Posterior cingulate gyrus (tissue), 11 donors: Measurements from ENCODE around the gene TUT7.
"Not testable (repeated sequence)": the region's sequence is repeated elsewhere in the genome, so short reads cannot be mapped to it uniquely, and the experiment has no call there.

Experiments
- DNase-seq, 10 donors: peaks; one replicate each; pipeline versions ENCODE4 v3.0.0 to v3.0.0-alpha.2; 2020 to 2021; ENCODE audit warnings: mixed read lengths in 3 of 10
- intact Hi-C: fragments of 100-400 bp; cut with DNase I; formaldehyde crosslinking; loops from one replicate; pipeline ENCODE4 v1.15.1; 2023

The TUT7 gene

DNA sequence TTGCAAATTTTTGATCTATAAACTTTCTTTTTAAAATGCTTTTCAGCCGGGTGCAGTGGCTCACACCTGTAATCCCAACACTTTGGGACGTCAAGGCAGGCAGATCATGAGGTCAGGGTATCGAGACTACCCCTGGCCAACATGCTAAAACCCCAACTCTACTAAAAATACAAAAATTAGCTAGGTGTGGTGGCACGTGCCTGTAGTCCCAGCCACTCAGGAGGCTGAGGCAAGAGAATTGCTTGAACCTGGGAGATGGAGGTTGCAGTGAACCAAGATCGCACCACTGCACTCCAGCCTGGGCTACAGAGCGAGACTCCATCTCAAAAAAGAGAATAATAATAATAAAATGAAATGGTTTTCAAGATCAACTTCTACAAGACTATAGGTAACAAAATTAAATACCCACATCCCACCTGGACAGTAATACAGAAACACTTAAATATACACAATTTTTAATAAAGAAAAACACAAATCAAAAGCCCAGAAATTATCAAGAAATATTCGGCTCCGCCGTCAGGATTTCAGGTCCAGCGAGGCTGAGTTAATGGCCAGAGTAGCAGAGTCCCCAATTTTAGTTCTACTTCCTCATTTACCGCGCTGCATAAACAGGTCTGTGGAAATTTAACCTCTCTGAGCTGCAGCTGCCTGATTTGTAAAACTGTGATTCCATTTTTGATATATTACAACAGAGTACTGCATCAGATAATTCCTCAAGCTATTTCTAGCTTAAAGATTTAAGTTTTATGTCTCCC is 4.0 kb downstream of the TUT7 start:
- DNase-seq: no peak
- intact Hi-C loops: loop anchor here (5.0 kb wide), 1 partner anchor 68 kb away; the partner anchor contains the start of gene ISCA1

DNA sequence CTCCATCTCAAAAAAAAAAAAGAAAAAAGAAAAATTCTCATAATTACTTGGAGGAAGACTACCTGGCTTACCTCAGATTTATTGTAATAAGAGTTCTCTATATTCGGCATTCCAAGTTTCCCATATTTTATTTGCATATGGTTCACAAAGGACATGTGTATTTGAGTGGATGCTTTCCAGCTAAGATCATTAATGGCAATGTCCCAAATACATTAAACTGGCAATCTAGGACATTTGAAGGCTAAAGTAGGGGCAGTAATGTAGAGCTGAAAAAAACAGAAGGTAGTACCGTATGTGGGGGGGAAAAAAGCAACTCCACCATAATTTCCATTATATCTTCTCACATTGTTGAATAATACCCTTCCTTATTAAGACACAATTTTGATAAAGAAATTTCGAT is 4.9 kb downstream of the TUT7 start:
- intact Hi-C loops: no loop called here
- no peak for DNase-seq

DNA sequence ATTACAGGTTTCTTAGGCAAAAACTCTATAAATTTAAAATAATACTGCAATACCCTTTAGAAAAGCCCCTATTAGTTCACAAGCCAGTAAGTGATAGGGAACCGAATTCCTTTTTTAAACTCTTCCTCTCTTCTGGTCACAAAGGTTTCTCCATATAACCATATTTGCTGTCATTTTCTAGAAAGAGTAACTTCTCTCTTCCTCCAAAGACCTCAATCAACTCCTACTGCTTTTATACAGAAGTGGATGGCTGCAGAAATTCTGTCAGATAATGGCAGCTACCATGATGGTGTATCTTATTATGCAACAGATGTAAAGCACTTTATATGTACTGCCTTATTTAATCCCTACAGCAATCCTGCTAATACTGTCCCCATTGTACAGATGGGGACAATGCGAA is 6.2 kb downstream of the TUT7 start:
- intact Hi-C loops: no loop called here
- no peak for DNase-seq

GRCh38 chr9:86344818-86345217 is 9.4 kb downstream of the TUT7 start:
- intact Hi-C loops: no loop called here
- DNase-seq: no peak

DNA sequence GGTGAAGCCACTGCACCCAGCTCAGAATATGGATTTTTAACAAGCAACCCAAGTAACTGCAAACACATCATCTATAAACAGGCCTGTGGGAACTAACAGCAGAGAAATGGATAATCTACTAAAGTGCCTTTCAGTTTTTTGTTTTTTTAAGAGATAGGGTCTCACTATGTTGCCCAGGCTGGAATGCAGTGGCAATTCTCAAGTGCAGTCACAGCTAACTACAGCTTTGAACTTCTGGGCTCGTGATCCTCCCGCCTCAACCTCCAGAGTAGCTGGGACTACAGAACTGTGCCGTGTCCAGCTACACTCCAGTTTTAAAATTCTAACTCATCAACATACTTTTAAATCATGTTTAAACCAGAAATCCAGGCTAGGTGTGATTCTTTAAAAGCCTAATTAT is 11.9 kb downstream of the TUT7 start:
- intact Hi-C loops: no loop called here
- DNase-seq: no peak

DNA sequence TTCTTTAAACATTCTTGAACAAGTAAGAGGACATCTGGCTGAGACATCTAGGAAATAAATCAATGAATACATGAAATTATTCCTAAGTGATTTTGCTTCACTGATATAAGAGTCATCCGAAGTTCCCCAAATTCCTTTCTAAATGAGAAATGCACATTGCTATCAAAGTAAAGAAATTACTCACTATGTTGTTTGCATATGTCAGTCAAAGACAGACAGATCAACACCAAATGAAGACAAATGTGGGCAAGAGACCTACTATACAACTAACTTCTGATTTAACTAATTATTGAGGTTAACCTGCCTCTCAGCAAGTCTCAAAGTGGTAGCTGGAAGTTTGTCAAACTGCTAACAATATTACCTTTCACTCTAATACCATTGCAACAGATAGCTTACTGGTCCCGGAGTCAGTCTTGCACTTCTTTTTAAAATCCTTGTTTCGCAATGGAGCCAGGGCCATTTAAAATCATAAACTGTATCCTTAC is 13.2 kb downstream of the TUT7 start:
- no peak for DNase-seq
- intact Hi-C loops: no loop called here

GRCh38 chr9:86340356-86341006 is 13.7 kb downstream of the TUT7 start:
- no peak for DNase-seq
- intact Hi-C loops: no loop called here

DNA sequence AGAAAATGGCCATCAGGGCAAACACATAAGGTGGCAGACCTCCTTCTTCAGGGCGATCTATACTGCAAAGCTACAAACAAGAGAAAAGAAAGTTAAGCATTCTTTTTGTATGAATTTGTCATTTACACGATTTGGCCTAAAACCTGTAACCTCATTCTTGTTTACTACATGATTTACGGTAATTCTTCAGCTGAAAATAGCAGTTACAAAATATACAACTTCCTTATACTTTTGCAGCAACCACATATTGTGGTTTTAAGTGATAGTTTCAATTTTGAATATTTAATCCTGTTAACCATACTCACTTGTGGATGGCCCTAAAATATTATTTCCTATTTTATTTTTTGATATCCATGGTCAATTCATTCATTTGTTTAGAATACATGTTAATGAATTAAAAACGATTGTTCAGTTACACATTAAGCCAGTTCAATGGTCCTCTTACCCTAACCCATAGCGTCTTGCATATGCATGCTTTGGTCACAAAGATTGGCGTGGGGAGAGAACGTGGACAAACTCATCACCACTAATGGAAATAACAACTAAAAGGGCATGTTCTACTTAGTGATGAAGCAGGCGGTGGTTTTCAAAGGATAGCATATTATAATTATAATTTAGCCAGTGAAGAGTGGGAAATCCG is 16.6 kb downstream of the TUT7 start:
- no peak for DNase-seq
- intact Hi-C loops: no loop called here

GRCh38 chr9:86336058-86336457 is 18.2 kb downstream of the TUT7 start:
- intact Hi-C loops: no loop called here
- no peak for DNase-seq

DNA sequence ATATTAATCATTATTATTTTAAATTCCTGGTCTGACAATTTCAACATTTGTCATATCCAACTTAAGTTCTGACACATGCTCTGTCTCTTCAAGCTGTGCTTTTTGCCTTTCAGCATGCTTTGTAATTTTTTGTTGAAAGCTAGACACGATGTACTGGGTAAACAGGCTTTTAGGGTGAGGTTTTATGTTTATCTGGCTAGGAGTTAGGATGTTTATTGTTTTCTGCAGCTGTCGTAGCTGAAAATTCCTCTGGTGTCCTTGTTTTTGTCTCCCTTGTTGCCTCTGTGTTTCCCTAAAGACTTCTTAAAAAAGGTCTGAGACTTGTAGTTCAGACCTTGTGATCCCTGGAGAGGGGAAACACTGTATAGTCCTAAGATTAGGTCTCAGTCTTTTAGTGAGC is 20.6 kb downstream of the TUT7 start:
- intact Hi-C loops: no loop called here

GRCh38 chr9:86330186-86330585 is 24.0 kb downstream of the TUT7 start:
- intact Hi-C loops: no loop called here

More for the DNA sequence above, 20.6 kb downstream of the TUT7 start:
- no peak for DNase-seq

GRCh38 chr9:86329649-86330048 is 24.6 kb downstream of the TUT7 start:
- intact Hi-C loops: no loop called here
- DNase-seq: no peak

More at GRCh38 chr9:86330186-86330585, 24.0 kb downstream of the TUT7 start:
- DNase-seq: peak in 1 of 10 donors; percentile 30

DNA sequence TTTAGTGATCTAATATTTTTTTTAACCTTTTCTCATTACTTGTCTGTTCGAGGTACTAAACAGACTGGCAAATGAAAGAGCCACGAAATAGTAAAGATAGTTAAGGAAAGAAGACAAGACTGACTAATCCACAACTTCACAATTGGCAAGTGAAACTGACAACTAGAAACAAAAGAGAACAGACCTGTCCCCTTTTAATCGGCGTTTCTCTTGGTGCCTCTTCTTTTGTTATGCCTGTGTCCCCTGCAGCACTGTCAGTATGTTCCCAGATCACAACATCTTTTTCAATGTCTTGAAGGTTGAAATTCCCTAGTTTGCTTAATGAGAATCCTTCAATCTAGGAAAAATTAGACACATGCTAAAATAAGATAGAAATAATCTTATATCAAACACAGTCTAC is 26.1 kb downstream of the TUT7 start:
- intact Hi-C loops: no loop called here
- no peak for DNase-seq

DNA sequence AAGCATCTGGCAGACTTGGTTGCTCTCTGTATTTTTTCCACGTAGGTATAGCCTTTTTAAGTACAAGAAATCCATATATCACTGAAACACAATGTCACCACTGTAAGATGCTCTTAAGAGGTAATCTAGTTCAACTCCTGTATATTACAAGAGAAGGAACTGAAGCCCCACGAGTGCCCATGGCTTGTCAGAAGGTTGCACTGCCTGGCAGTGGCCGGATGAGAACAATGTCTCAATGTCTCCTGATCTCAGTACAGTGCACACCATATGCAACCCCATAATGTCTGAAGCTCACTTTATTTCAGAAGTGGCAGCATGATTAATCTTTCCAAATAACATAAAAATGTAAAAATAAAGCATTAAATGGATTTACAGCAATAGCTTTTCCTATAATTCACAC is 27.7 kb downstream of the TUT7 start:
- intact Hi-C loops: no loop called here
- DNase-seq: peak in 1 of 10 donors; percentile 14

- intact Hi-C loops: no loop called here
- no peak for DNase-seq
Observed at GRCh38 chr9:86324901-86325300, 29.3 kb downstream of the TUT7 start.

GRCh38 chr9:86324308-86324707 is 29.9 kb downstream of the TUT7 start:
- DNase-seq: peak in 7 of 10 donors; percentile 12 to 70 (median 33)
- intact Hi-C loops: no loop called here

- intact Hi-C loops: no loop called here
Observed at GRCh38 chr9:86322973-86323644, 31.1 kb downstream of the TUT7 start.

GRCh38 chr9:86321373-86321772 is 32.8 kb downstream of the TUT7 start:
- no peak for DNase-seq
- intact Hi-C loops: no loop called here

More at GRCh38 chr9:86322973-86323644, 31.1 kb downstream of the TUT7 start:
- DNase-seq: no peak

DNA sequence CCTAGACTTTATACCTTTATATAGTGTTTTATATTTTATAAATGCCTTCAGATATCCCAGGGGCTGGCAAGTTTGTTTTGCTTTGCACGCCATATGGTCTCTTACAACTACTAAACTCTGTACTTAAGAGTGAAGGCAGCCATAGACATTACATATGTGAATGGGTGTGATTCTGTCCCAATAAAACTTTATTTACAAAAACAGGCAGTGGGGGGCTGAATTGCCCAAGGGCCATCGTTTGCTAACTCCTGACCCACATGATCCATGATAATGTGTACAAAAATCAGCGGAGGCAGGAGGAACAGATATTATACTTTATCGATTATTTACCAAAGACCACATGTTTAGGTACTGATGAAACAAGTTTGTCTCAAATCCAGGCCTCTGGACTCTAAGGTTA is 36.0 kb downstream of the TUT7 start:
- DNase-seq: no peak

GRCh38 chr9:86315078-86315477 is 39.1 kb downstream of the TUT7 start:
- intact Hi-C loops: no loop called here
- DNase-seq: no peak

More for the DNA sequence above, 36.0 kb downstream of the TUT7 start:
- intact Hi-C loops: no loop called here

- DNase-seq, intact Hi-C loops: not testable (repeated sequence)
Observed at GRCh38 chr9:86312959-86313358, 41.3 kb downstream of the TUT7 start.
